Suprapubic skin (tissue), 4 donors: ENCODE data around the gene FAAP100. TPM values are rescaled to one million over a fixed set of nuclear protein-coding genes. Genes with fewer than 3 reads are reported as not detected.

ENCODE experiments used
- DNase-seq, 2 donors: peaks; one replicate each; pipeline ENCODE4 v3.0.0-alpha.2; 2019; ENCODE audit warnings: low spot score in 2 of 2
- H3K27ac ChIP-seq: fragments of 200-600 bp; sonication (generic); one replicate; pipeline ENCODE4 v1.5.1; 2019
- H3K27me3 ChIP-seq: fragments of 200-600 bp; sonication (generic); one replicate; pipeline ENCODE4 v1.5.1; 2019
- H3K36me3 ChIP-seq: fragments of 200-600 bp; sonication (generic); one replicate; pipeline ENCODE4 v1.5.1; 2019
- H3K4me1 ChIP-seq: fragments of 200-600 bp; sonication (generic); one replicate; pipeline ENCODE4 v1.5.1; 2019
- H3K4me3 ChIP-seq: fragments of 200-600 bp; sonication (generic); one replicate; pipeline ENCODE4 v1.5.1; 2019; ENCODE audit warnings: mild to moderate bottlenecking
- H3K9me3 ChIP-seq: fragments of 200-600 bp; sonication (generic); one replicate; pipeline ENCODE4 v1.5.1; 2019
- CTCF ChIP-seq, 2 donors: fragments of 200-600 bp in 1 of 2; fragments of 450-650 bp in 1 of 2; sonication (generic) in 1 of 2; IDR thresholded peaks; one replicate each; pipeline ENCODE4 v1.5.1; 2016 to 2019; ENCODE audit warnings: antibody characterized with exemption in 2 of 2, mild to moderate bottlenecking in 1 of 2, moderate library complexity in 1 of 2
- EP300 ChIP-seq: sonication (generic); formaldehyde crosslinking; IDR thresholded peaks from one replicate; pipeline ENCODE4 v1.6.1; 2017; ENCODE audit warnings: antibody characterized with exemption
- POLR2A ChIP-seq, 2 donors: fragments of 450-650 bp; IDR thresholded peaks; one replicate each; pipeline ENCODE4 v1.6.1; 2017; ENCODE audit warnings: antibody characterized with exemption in 2 of 2, mild to moderate bottlenecking in 2 of 2, moderate library complexity in 2 of 2
- POLR2AphosphoS5 ChIP-seq, 3 donors: sonication (generic); formaldehyde crosslinking; IDR thresholded peaks; one replicate each; pipeline ENCODE4 v1.6.1; 2017; ENCODE audit warnings: antibody characterized with exemption in 3 of 3
- WGBS: methylation state at CpG from one replicate; pipeline ENCODE4 v1.1.5; 2018; 5-methylcytosine and 5-hydroxymethylcytosine counted together
- total RNA-seq, 4 donors: library from RNA; depleted of rRNA; stranded (reverse); fragments of >200 nt; gene quantifications; one replicate each; pipeline ENCODE4 v1.1.0, GENCODE V29; 2016

The FAAP100 gene
- total RNA-seq, 4 donors from 2014 or later = 33.0 to 44.2 (median 37.7) TPM

GRCh38 chr17:81510785-81511553, 41.2 kb downstream of the FAAP100 start:
- peak overlapping the region; percentile 96 for H3K4me3 ChIP-seq
- 2% methylated on average over 22 of the region's 48 CpGs for WGBS

GRCh38 chr17:81509972-81510784, 42.0 kb downstream of the FAAP100 start:
- DNase-seq = no peak
- Histone ChIP-seq H3K27me3 (no peaks in the 10 kb centered on the region), H3K9me3 (no peaks in the 10 kb centered on the region), H3K27ac (peak overlapping the region; percentile 95), H3K36me3 (peaks cover 20% of the 10 kb centered on the region), H3K4me1 (peaks cover 48% of the 10 kb centered on the region), H3K4me3 (peak overlapping the region; percentile 96)
- WGBS = 2% methylated on average over 15 of the region's 22 CpGs
- no peak for TF ChIP-seq CTCF (IDR thresholded peaks at IDR 0.05)

More at GRCh38 chr17:81510785-81511553, 41.2 kb downstream of the FAAP100 start:
- no peaks in the 10 kb centered on the region for H3K9me3 ChIP-seq
- peak overlapping the region; percentile 95 for H3K27ac ChIP-seq
- H3K36me3 ChIP-seq = peaks cover 20% of the 10 kb centered on the region
- no peaks in the 10 kb centered on the region for H3K27me3 ChIP-seq
- TF ChIP-seq POLR2A (IDR thresholded peaks at IDR 0.05) = no peak
- peak in 1 of 3 donors; percentile 15 for TF ChIP-seq POLR2AphosphoS5 (IDR thresholded peaks at IDR 0.05)
- peaks cover 56% of the 10 kb centered on the region for H3K4me1 ChIP-seq
- DNase-seq = no peak

GRCh38 chr17:81509207-81509971, 42.8 kb downstream of the FAAP100 start:
- no peak for DNase-seq
- 22% methylated on average over 12 of the region's 12 CpGs for WGBS
- no peak overlapping the region for H3K27ac ChIP-seq
- no peaks in the 10 kb centered on the region for H3K27me3 ChIP-seq
- H3K4me1 ChIP-seq = peaks cover 42% of the 10 kb centered on the region
- no peaks in the 10 kb centered on the region for H3K9me3 ChIP-seq
- TF ChIP-seq POLR2A (IDR thresholded peaks at IDR 0.05) (no peak), POLR2AphosphoS5 (IDR thresholded peaks at IDR 0.05) (no peak), CTCF (IDR thresholded peaks at IDR 0.05) (no peak), EP300 (no peak)
- peaks cover 20% of the 10 kb centered on the region for H3K36me3 ChIP-seq
- peak overlapping the region; percentile 96 for H3K4me3 ChIP-seq

- DNase-seq = no peak
- TF ChIP-seq EP300 (no peak), POLR2A (IDR thresholded peaks at IDR 0.05) (no peak), POLR2AphosphoS5 (IDR thresholded peaks at IDR 0.05) (no peak), CTCF (IDR thresholded peaks at IDR 0.05) (no peak)
- H3K27ac ChIP-seq = no peak overlapping the region
- WGBS = 56% methylated on average over 10 of the region's 10 CpGs
- peak overlapping the region; percentile 96 for H3K4me3 ChIP-seq
- H3K4me1 ChIP-seq = peaks cover 36% of the 10 kb centered on the region
- H3K36me3 ChIP-seq = peaks cover 20% of the 10 kb centered on the region
- no peaks in the 10 kb centered on the region for H3K9me3 ChIP-seq
- H3K27me3 ChIP-seq = no peaks in the 10 kb centered on the region
Measured at GRCh38 chr17:81508639-81509206, 43.4 kb downstream of the FAAP100 start.

- Histone ChIP-seq H3K4me3 (no peak overlapping the region), H3K9me3 (no peaks in the 10 kb centered on the region), H3K4me1 (peaks cover 3% of the 10 kb centered on the region), H3K27me3 (no peaks in the 10 kb centered on the region), H3K36me3 (no peaks in the 10 kb centered on the region), H3K27ac (no peak overlapping the region)
- no peak for DNase-seq
- no peak for TF ChIP-seq POLR2A (IDR thresholded peaks at IDR 0.05)
- TF ChIP-seq CTCF (IDR thresholded peaks at IDR 0.05) = no peak
- no peak for TF ChIP-seq EP300
- TF ChIP-seq POLR2AphosphoS5 (IDR thresholded peaks at IDR 0.05) = no peak
Measured at GRCh38 chr17:81503619-81504018, 48.5 kb downstream of the FAAP100 start.
